ENCODE results near the gene KRIT1.
"Not testable (repeated sequence)": the region's sequence is repeated elsewhere in the genome, so short reads cannot be mapped to it uniquely, and the experiment has no call there.

DNA sequence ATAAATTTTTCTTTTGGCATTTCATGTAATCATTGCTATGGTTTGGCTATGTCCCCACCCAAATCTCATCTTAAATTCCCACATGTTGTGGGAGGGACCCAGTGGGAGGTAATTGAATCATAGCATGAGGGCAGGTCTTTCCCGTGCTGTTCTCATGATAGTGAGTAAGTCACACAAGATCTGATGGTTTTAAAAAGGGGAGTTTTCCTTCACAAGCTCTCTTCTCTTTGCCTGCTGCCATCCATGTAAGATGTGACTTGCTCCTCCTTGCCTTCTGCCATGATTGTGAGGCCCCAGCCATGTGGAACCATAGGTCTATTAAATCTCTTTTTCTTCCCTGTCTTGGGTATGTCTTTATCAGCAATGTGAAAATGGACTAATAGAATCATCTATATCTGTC, 9.1 kb upstream of the KRIT1 start:
- TF ChIP-seq ESRRA (CRISPR knock-in tag; IDR thresholded peaks at IDR 0.05; ENCODE audit: borderline replicate concordance); JUN (CRISPR knock-in tag; IDR thresholded peaks at IDR 0.05); NR2C2 (CRISPR knock-in tag; IDR thresholded peaks at IDR 0.05): not testable (repeated sequence)
- TF ChIP-seq, protein P1, sequence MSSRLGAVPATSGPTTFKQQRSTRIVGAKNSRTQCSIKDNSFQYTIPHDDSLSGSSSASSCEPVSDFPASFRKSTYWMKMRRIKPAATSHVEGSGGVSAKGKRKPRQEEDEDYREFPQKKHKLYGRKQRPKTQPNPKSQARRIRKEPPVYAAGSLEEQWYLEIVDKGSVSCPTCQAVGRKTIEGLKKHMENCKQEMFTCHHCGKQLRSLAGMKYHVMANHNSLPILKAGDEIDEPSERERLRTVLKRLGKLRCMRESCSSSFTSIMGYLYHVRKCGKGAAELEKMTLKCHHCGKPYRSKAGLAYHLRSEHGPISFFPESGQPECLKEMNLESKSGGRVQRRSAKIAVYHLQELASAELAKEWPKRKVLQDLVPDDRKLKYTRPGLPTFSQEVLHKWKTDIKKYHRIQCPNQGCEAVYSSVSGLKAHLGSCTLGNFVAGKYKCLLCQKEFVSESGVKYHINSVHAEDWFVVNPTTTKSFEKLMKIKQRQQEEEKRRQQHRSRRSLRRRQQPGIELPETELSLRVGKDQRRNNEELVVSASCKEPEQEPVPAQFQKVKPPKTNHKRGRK (CRISPR knock-in tag; IDR thresholded peaks at IDR 0.05; ENCODE audit: borderline replicate concordance): not testable (repeated sequence)
- TF ChIP-seq, protein P2, sequence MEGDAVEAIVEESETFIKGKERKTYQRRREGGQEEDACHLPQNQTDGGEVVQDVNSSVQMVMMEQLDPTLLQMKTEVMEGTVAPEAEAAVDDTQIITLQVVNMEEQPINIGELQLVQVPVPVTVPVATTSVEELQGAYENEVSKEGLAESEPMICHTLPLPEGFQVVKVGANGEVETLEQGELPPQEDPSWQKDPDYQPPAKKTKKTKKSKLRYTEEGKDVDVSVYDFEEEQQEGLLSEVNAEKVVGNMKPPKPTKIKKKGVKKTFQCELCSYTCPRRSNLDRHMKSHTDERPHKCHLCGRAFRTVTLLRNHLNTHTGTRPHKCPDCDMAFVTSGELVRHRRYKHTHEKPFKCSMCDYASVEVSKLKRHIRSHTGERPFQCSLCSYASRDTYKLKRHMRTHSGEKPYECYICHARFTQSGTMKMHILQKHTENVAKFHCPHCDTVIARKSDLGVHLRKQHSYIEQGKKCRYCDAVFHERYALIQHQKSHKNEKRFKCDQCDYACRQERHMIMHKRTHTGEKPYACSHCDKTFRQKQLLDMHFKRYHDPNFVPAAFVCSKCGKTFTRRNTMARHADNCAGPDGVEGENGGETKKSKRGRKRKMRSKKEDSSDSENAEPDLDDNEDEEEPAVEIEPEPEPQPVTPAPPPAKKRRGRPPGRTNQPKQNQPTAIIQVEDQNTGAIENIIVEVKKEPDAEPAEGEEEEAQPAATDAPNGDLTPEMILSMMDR (IDR thresholded peaks at IDR 0.05): not testable (repeated sequence)
- TF ChIP-seq, protein P3, sequence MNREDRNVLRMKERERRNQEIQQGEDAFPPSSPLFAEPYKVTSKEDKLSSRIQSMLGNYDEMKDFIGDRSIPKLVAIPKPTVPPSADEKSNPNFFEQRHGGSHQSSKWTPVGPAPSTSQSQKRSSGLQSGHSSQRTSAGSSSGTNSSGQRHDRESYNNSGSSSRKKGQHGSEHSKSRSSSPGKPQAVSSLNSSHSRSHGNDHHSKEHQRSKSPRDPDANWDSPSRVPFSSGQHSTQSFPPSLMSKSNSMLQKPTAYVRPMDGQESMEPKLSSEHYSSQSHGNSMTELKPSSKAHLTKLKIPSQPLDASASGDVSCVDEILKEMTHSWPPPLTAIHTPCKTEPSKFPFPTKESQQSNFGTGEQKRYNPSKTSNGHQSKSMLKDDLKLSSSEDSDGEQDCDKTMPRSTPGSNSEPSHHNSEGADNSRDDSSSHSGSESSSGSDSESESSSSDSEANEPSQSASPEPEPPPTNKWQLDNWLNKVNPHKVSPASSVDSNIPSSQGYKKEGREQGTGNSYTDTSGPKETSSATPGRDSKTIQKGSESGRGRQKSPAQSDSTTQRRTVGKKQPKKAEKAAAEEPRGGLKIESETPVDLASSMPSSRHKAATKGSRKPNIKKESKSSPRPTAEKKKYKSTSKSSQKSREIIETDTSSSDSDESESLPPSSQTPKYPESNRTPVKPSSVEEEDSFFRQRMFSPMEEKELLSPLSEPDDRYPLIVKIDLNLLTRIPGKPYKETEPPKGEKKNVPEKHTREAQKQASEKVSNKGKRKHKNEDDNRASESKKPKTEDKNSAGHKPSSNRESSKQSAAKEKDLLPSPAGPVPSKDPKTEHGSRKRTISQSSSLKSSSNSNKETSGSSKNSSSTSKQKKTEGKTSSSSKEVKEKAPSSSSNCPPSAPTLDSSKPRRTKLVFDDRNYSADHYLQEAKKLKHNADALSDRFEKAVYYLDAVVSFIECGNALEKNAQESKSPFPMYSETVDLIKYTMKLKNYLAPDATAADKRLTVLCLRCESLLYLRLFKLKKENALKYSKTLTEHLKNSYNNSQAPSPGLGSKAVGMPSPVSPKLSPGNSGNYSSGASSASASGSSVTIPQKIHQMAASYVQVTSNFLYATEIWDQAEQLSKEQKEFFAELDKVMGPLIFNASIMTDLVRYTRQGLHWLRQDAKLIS (CRISPR knock-in tag; IDR thresholded peaks at IDR 0.05; ENCODE audit: borderline replicate concordance): not testable (repeated sequence)
- TF ChIP-seq, protein P4, sequence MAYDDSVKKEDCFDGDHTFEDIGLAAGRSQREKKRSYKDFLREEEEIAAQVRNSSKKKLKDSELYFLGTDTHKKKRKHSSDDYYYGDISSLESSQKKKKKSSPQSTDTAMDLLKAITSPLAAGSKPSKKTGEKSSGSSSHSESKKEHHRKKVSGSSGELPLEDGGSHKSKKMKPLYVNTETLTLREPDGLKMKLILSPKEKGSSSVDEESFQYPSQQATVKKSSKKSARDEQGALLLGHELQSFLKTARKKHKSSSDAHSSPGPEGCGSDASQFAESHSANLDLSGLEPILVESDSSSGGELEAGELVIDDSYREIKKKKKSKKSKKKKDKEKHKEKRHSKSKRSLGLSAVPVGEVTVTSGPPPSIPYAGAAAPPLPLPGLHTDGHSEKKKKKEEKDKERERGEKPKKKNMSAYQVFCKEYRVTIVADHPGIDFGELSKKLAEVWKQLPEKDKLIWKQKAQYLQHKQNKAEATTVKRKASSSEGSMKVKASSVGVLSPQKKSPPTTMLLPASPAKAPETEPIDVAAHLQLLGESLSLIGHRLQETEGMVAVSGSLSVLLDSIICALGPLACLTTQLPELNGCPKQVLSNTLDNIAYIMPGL (CRISPR knock-in tag; IDR thresholded peaks at IDR 0.05): not testable (repeated sequence)
